ENCODE measurements around the gene NCKAP5. TPM values are rescaled to one million over a fixed set of nuclear protein-coding genes. Genes with fewer than 3 reads are reported as not detected.

The NCKAP5 gene
- total RNA-seq, 2 experiments from 2014 or later, result not detected

- no peak overlapping the region for H3K4me3 Mint-ChIP-seq
- no peaks in the 10 kb centered on the region for H3K4me1 Mint-ChIP-seq (ENCODE audit: low read depth)
- ATAC-seq (no peak), DNase-seq (no peak)
- intact Hi-C loops (cut with micrococcal nuclease), result no loop called here
- ChIA-PET CTCF (no interaction called here), POLR2A (no interaction called here)
- H3K36me3 Mint-ChIP-seq (ENCODE audit: low read depth), result no peaks in the 10 kb centered on the region
- TF ChIP-seq CTCF (IDR thresholded peaks at IDR 0.05), result no peak
- H3K27ac Mint-ChIP-seq, result no peak overlapping the region
- peaks cover 5% of the 10 kb centered on the region for H3K9me3 Mint-ChIP-seq
- no peaks in the 10 kb centered on the region for H3K27me3 Mint-ChIP-seq
Observed at GRCh38 chr2:132758995-132759394, 809.3 kb downstream of the NCKAP5 start.

GRCh38 chr2:132757676-132758075 is 810.6 kb downstream of the NCKAP5 start:
- no peaks in the 10 kb centered on the region for H3K36me3 Mint-ChIP-seq (ENCODE audit: low read depth)
- no peak for TF ChIP-seq CTCF (IDR thresholded peaks at IDR 0.05)
- no peaks in the 10 kb centered on the region for H3K4me1 Mint-ChIP-seq (ENCODE audit: low read depth)
- ChIA-PET CTCF (no interaction called here), POLR2A (no interaction called here)
- intact Hi-C loops (cut with micrococcal nuclease), result no loop called here
- peaks cover 3% of the 10 kb centered on the region for H3K9me3 Mint-ChIP-seq
- ATAC-seq (no peak), DNase-seq (no peak)
- H3K27me3 Mint-ChIP-seq, result no peaks in the 10 kb centered on the region
- H3K27ac Mint-ChIP-seq, result no peak overlapping the region
- no peak overlapping the region for H3K4me3 Mint-ChIP-seq

- H3K36me3 Mint-ChIP-seq (ENCODE audit: low read depth), result no peaks in the 10 kb centered on the region
- H3K4me3 Mint-ChIP-seq, result no peak overlapping the region
- no peak overlapping the region for H3K27ac Mint-ChIP-seq
- H3K4me1 Mint-ChIP-seq (ENCODE audit: low read depth), result no peaks in the 10 kb centered on the region
- no peak for TF ChIP-seq CTCF (IDR thresholded peaks at IDR 0.05)
- no peak for ATAC-seq
- DNase-seq, result no peak
- POLR2A ChIA-PET, result no interaction called here
- intact Hi-C loops (cut with micrococcal nuclease), result no loop called here
- no peaks in the 10 kb centered on the region for H3K27me3 Mint-ChIP-seq
- CTCF ChIA-PET, result no interaction called here
- peaks cover 3% of the 10 kb centered on the region for H3K9me3 Mint-ChIP-seq
Observed at GRCh38 chr2:132757002-132757589, 811.2 kb downstream of the NCKAP5 start.

- Mint-ChIP-seq H3K27ac (no peak overlapping the region), H3K27me3 (no peaks in the 10 kb centered on the region), H3K4me3 (no peak overlapping the region), H3K9me3 (peaks cover 3% of the 10 kb centered on the region), H3K4me1 (ENCODE audit: low read depth) (no peaks in the 10 kb centered on the region), H3K36me3 (ENCODE audit: low read depth) (no peaks in the 10 kb centered on the region)
- intact Hi-C loops (cut with micrococcal nuclease), result no loop called here
- ATAC-seq, result no peak
- ChIA-PET POLR2A (no interaction called here), CTCF (no interaction called here)
- DNase-seq, result no peak
- no peak for TF ChIP-seq CTCF (IDR thresholded peaks at IDR 0.05)
Observed at GRCh38 chr2:132754867-132755472, 813.3 kb downstream of the NCKAP5 start.

GRCh38 chr2:132754392-132754791 is 813.9 kb downstream of the NCKAP5 start:
- H3K36me3 Mint-ChIP-seq (ENCODE audit: low read depth), result no peaks in the 10 kb centered on the region
- no peak overlapping the region for H3K4me3 Mint-ChIP-seq
- intact Hi-C loops (cut with micrococcal nuclease), result no loop called here
- H3K27ac Mint-ChIP-seq, result no peak overlapping the region
- H3K4me1 Mint-ChIP-seq (ENCODE audit: low read depth), result no peaks in the 10 kb centered on the region
- H3K9me3 Mint-ChIP-seq, result peaks cover 3% of the 10 kb centered on the region
- ATAC-seq, result no peak
- no peaks in the 10 kb centered on the region for H3K27me3 Mint-ChIP-seq
- DNase-seq, result no peak
- no peak for TF ChIP-seq CTCF (IDR thresholded peaks at IDR 0.05)
- ChIA-PET POLR2A (no interaction called here), CTCF (no interaction called here)
